BE2C (cell line): Measurements from ENCODE around the gene ARFIP2.

Source experiments
- DNase-seq: peaks from one replicate; pipeline ENCODE4 v3.0.0-alpha.2; 2020
- H3K27me3 ChIP-seq: fragments of 250-450 bp; sonication (Bioruptor Pico); 2 replicates; pipeline ENCODE4 v1.5.1; 2020; ENCODE audit warnings: mild to moderate bottlenecking
- H3K36me3 ChIP-seq: fragments of 250-450 bp; sonication (Bioruptor Pico); 2 replicates; pipeline ENCODE4 v1.5.1; 2020; ENCODE audit warnings: mild to moderate bottlenecking
- H3K4me1 ChIP-seq: fragments of 250-450 bp; sonication (Bioruptor Pico); 2 replicates; pipeline ENCODE4 v1.5.1; 2020
- H3K4me3 ChIP-seq: 2 replicates; pipeline ENCODE4 v1.5.1; 2011; ENCODE audit warnings: low read depth, low read length
- H3K9me3 ChIP-seq: fragments of 250-450 bp; sonication (Bioruptor Pico); 2 replicates; pipeline ENCODE4 v1.5.1; 2020
- TF ChIP-seq, protein P1 (sequence below): IDR thresholded peaks from 2 replicates; pipeline ENCODE4 v1.5.1; 2012; ENCODE audit warnings: mild to moderate bottlenecking, low read depth, low read length

ARFIP2 gene

DNA sequence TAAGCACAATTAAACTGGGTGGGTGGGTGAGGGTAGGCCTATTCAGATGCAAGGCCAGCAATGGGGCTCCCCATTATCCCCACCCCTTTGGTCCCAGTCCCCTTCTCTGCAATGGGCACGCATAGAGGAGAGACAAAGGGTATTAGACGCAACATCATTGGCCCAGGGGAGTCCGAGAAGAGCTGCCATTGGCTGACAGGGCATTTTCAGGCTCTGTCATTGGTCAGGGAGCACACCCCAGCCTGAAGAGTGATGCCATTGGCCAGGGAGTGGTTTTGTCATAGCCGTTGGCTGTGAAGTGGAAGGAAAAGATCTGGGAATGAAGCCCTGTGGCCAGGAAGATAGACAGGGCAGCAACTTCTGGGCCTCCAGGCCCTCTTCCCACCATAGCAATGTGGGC, 4.6 kb downstream of the ARFIP2 start:
- no peaks in the 10 kb centered on the region for H3K27me3 ChIP-seq
- TF ChIP-seq, protein P1, sequence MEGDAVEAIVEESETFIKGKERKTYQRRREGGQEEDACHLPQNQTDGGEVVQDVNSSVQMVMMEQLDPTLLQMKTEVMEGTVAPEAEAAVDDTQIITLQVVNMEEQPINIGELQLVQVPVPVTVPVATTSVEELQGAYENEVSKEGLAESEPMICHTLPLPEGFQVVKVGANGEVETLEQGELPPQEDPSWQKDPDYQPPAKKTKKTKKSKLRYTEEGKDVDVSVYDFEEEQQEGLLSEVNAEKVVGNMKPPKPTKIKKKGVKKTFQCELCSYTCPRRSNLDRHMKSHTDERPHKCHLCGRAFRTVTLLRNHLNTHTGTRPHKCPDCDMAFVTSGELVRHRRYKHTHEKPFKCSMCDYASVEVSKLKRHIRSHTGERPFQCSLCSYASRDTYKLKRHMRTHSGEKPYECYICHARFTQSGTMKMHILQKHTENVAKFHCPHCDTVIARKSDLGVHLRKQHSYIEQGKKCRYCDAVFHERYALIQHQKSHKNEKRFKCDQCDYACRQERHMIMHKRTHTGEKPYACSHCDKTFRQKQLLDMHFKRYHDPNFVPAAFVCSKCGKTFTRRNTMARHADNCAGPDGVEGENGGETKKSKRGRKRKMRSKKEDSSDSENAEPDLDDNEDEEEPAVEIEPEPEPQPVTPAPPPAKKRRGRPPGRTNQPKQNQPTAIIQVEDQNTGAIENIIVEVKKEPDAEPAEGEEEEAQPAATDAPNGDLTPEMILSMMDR = no peak
- H3K36me3 ChIP-seq = no peaks in the 10 kb centered on the region
- DNase-seq = no peak
- no peaks in the 10 kb centered on the region for H3K9me3 ChIP-seq
- H3K4me1 ChIP-seq = no peaks in the 10 kb centered on the region
- H3K4me3 ChIP-seq = no peak overlapping the region

DNA sequence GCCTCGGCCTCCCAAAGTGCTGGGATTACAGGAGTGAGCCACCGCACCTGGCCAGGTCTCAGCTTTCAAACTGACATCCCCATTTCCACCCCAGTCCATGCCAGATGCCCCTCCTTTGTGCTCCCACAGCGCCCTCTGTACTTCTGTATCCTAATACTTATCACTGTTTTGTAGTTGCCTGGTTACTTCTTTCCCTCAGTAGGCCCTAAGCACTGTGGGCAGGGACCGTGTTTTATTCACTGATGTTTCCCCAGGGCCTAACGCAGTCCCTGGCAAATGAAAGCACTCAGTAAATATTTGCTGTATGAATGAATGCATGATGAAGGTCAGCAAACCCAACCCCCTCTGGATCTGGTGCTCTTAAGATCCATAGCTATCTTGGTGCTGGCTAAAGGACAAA, 5.2 kb downstream of the ARFIP2 start:
- no peaks in the 10 kb centered on the region for H3K36me3 ChIP-seq
- TF ChIP-seq, protein P1 = no peak
- H3K27me3 ChIP-seq = no peaks in the 10 kb centered on the region
- no peaks in the 10 kb centered on the region for H3K9me3 ChIP-seq
- H3K4me3 ChIP-seq = no peak overlapping the region
- DNase-seq = no peak
- H3K4me1 ChIP-seq = no peaks in the 10 kb centered on the region

DNA sequence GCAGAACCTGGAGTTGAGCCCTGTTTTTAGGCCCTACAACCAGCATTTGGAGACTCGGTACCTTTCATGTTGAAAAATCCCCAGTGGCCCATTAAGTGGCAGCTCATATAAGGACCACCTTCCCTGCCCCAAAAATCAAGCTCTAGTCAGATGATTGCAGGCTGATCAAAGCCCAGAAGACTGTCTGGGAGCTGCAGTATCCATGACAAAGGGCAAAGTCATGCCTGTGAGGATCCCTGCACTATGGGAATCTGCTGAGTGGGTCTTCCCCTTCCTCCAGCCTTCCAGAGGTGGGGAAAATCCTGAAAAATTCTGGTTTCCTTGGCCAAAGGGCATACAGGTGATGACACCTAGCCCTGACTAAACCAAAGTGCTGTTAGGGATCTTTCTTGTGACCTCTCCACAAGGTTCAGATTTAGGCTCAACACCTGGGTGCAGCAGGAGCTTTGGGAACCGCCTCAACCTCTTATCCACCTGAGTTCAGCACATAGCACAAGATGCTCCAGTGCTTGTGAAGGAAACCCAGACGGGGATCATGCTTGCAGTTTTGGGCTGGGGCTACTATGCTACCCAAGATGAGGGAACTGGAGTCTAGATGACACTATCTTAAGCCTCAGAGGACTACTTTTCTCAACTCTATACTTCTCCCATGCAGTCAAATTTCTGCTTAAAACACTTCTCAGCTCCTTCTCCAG, 6.2 kb downstream of the ARFIP2 start:
- TF ChIP-seq, protein P1 = no peak
- H3K4me3 ChIP-seq = no peak overlapping the region; the same call in 1 of the 2 replicates

DNA sequence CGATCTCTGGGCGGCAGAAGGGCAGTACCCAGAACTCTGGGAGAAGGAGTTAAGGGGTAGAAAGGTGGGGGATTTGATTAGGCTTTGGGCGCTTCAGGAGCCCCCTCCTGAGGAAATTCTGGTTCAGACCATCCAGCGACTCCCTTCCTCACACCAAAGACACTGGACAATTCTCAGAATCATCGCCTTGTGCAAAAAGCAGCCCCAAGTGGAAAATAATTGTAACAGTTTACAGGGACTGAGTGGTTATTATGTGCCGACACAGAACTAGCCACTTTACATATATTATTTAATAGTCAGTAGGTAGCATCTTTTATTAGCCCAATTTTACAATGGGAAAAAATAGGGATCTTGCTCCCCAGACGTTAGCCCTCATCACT, 6.7 kb downstream of the ARFIP2 start:
- H3K9me3 ChIP-seq = no peaks in the 10 kb centered on the region
- H3K4me1 ChIP-seq = peaks cover 3% of the 10 kb centered on the region
- no peak for DNase-seq
- no peaks in the 10 kb centered on the region for H3K36me3 ChIP-seq
- no peaks in the 10 kb centered on the region for H3K27me3 ChIP-seq
- TF ChIP-seq, protein P1 = no peak
- peak overlapping the region; percentile 57 for H3K4me3 ChIP-seq

More for the DNA sequence above, 6.2 kb downstream of the ARFIP2 start:
- Histone ChIP-seq H3K4me1 (no peaks in the 10 kb centered on the region), H3K36me3 (no peaks in the 10 kb centered on the region), H3K9me3 (no peaks in the 10 kb centered on the region), H3K27me3 (no peaks in the 10 kb centered on the region)
- no peak for DNase-seq

DNA sequence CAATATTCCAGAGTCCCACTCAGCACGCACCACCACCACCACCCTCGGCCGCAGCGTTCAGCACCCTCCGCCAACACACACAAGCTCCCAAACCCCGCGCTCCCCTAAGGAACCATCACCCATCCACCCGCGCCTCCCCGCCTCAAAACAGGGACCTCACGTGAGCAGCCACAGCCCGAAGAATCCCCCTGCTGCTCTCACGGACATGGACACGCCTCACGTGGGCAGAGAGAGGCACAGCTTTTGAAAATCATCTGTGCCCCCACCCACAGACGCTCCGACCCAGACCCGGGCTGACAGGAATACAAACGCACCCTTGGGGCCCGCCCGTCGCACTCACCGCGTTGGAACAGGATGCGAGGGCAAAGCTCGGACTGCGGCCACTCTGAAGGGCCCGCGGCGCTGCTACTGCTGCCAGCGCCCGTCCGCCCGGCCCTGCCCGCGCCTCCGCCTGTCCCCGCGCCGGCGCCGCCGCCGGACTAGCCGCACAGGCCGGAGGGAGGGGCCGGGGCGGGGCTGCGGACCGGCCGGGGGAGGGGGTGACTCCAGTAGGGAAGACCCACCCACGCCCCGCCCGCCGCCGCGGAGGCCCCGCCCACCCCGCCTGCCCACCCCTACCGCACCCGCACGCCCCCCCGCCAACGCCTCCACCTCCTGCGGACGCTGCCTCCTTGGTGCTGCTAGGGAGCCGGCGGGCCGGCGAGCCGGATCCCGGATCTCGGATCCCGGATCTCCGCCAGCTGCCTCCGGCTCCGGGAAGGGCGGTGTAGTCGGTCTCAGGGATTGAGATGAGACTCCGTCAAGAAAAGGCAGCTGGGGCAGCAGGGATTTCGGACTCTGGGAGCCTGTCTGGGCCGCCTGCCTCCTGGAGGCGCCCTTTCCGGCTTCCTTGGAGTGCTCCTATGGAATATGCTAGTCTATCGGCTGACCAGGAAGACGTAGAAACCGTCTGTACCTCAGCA, 7.4 kb downstream of the ARFIP2 start, which contains the start of gene TRIM3:
TSS of gene TRIM3 (minus strand) at position 491 of the 962 bp plus-strand sequence. CDS start 8,246 bp downstream, outside the sequence.
- Histone ChIP-seq H3K4me1 (peaks cover 6% of the 10 kb centered on the region), H3K9me3 (no peaks in the 10 kb centered on the region), H3K27me3 (no peaks in the 10 kb centered on the region), H3K4me3 (peak within 1 kb of the TSS; percentile 73), H3K36me3 (no peaks in the 10 kb centered on the region)
- DNase-seq = peak; percentile 91
- TF ChIP-seq, protein P1 = peak; percentile 24
